HG02981 (cell line): ENCODE results near the gene LMAN2.
"Not testable (repeated sequence)": the region's sequence is repeated elsewhere in the genome, so short reads cannot be mapped to it uniquely, and the experiment has no call there.

Source experiments
- ATAC-seq: cut with Tn5 transposase; IDR thresholded peaks from one replicate; pipeline ENCODE4 v1.9.1; 2021; ENCODE audit warnings: mild to moderate bottlenecking, moderate library complexity; ENCODE audit not compliant: unreplicated experiment

LMAN2 gene

DNA sequence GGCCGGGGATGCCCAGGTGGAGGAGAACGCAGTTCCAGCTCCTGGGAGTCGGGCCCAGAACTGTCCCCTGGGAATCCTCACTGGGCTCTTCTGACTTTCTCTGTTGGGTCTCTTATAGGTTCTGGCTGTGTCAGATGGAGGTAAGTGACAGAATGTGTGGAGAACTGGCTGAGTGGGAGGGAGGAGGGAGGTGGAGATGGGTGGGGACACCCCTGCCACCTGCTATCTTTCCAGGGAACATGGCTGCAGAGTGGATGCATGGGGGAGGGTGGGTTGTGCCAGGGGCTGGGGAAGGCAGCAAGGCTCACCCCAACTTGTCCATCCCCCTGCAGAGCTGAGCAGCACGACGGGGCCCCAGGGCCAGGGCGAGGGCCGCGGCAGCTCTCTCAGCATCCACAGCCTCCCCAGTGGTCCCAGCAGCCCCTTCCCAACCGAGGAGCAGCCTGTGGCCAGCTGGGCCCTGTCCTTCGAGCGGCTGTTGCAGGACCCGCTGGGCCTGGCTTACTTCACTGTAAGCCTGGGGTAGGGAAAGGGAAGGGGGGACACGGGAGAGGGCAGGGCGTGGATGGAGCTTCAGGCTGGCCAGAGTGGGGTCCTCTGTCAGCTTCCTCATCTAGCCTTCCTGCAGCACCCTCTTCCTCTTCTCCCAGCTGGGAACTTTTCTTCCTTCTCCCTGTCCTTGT is 14.5 kb upstream of the LMAN2 start:
- ATAC-seq, result no peak

DNA sequence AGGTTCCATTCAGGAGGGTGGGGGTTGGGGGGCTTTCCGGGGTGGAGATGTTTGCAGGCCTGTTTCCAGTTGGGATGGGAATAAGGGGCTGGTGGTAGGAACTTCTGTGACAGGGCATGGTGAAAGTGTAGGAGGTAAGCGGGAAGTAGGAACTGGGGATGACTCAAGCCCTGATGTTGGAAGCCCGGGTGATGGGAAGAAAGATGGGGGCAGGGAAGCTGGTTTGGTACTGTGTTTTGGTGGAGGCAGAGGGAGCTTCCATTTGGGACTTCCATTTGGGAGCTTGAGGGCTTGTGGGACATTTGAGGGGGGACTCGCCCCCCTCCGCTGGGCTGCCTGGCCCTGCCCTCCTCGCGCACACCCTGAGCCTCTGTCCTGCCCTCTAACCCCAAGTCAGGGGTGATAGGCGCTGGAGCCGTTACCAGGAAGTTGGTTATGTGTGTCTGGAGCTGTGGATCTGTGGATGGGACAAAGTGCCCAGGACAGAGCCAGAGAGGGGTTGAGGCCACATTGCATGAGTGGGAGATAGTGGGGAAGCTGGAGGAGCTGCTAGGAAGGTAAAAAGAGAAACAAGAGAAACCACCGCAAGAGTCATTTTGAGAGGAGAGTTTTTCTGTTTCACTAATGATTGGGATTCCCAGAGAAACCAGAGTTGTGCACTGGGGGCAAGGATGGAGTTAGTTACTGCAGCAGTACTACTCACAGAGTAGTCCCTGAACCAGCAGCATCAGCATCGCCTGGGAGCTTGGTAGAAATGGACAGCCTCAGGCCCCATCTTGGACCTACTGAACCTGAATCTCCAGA is 12.9 kb upstream of the LMAN2 start:
- no peak for ATAC-seq

- no peak for ATAC-seq
Observed at GRCh38 chr5:177363565-177363964, 12.1 kb upstream of the LMAN2 start.

DNA sequence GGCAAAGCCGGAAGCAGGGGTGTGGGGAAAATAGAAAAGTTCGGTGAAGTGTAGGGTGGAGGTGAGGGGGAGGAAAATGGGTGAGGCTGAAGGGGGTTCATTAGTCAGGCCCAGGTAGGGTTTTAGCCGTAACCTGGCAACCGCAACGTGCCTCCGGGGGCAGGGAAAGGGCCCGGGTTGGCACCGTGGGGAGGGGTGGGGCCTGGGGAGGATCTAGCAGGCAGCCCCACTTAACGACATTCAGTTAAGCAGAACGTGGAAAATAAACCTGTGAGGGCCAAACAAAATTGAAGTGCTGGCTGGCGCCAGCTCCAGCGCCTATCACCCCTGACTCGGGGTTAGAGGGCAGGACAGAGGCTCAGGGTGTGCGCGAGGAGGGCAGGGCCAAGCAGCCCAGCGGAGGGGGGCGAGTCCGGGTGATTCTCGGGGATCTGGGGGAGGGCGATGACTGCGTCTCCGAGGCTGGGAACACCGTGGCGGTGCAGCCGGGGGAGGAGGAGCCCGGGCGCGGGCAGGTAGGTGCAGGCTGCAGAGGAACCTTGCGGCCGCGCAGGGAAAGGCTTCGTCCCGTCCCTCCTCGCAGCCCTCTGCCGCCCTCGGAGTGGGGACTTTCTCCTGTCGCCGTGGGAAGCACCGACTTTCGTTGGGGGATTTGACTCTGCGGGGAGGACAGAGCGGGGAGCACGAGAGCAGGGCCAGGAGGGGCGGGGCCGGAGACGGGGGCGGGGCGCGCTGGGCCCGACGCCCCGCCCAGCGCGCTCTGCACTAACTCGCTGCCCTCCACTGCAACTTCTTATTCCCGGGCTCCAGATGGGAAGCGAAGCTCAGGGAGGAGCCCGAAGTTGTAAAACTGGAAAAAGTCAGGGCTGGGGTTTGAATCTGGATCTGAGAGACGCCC is 11.4 kb upstream of the LMAN2 start:
- ATAC-seq, result peak; percentile 38

DNA sequence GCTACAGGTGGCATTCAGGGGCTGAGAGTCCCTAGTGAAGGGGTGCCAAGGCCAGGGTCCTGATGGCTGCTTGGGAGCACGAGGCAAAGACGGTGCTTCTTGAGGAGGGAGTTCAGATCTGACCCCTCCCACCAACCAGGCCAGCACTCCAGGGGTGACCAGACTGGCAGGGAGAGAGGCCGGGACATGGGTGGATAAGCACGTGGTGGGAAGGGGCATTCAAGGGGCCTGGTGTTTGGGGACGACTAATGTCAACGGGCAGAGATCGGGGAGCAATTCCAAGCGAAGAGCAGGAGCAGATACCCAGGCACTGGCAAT is 10.8 kb upstream of the LMAN2 start:
- ATAC-seq, result no peak

DNA sequence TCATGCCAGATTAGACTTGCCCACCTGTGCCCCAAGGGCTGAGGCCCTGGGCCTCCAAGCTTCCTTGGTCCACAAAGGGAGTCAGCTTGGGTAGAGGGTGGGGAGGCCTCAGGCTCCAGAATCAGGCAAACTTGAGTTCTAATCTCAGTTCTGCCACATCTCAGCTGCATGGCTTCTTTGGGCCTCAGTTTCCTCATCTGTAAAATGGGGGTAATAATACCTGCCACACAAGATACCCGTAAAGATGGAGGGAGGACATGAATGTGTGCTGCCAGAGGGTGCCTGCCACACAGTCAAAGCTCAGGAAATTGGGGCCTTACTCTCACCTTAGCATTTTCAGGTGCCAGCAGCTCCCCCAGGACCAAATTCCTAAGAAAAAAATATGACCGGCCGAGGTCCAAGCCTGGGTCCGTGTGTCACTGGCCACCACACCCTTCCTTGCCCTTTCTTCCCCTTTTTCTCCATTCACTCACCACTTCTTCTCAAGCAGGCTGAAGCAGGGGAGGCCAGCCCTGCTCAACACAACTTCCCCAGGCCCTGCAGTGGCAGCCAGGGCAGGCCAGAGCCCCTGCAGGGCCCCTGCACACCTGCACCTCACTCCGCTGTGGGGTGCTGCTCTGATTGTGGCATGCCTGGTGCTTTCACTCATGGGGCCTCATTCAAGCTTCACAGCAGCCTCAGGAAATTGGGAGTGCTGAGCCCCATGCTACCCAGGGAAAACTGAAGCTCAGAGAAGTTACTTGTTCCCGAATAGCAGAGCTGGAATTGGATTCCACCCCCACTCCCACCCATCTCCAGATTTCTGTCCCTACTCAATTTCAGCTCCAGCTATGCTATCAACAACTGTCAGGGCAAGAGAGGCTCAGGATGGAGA is 10.2 kb upstream of the LMAN2 start:
- no peak for ATAC-seq

GRCh38 chr5:177360740-177361139 is 9.3 kb upstream of the LMAN2 start:
- not testable (repeated sequence) for ATAC-seq

- ATAC-seq, result no peak
Observed at GRCh38 chr5:177359860-177360259, 8.4 kb upstream of the LMAN2 start.

- no peak for ATAC-seq
Observed at GRCh38 chr5:177359451-177359851, 8.0 kb upstream of the LMAN2 start.

DNA sequence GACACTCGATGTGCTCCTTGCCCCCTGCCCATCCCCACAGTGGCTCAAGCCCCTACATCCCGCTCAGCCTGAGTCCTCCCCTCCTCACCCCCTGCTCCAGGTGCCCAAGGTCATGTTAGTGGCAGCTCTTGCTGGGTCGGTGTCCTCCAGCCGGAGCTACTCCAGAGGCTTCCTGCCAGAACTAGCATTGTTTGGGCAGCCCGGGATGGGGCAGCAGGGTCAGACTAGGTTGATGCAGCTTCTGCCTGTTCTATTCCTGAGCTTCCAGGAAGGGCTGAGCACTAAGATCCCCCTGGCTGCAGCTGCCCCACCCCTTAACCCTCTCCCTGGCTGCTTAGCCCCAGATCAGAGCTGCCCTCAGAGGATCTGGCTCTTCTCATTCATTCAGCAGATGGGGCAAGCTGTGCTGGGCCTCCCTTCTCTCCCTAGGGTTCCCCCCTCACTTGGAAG is 6.9 kb upstream of the LMAN2 start:
- ATAC-seq, result no peak

DNA sequence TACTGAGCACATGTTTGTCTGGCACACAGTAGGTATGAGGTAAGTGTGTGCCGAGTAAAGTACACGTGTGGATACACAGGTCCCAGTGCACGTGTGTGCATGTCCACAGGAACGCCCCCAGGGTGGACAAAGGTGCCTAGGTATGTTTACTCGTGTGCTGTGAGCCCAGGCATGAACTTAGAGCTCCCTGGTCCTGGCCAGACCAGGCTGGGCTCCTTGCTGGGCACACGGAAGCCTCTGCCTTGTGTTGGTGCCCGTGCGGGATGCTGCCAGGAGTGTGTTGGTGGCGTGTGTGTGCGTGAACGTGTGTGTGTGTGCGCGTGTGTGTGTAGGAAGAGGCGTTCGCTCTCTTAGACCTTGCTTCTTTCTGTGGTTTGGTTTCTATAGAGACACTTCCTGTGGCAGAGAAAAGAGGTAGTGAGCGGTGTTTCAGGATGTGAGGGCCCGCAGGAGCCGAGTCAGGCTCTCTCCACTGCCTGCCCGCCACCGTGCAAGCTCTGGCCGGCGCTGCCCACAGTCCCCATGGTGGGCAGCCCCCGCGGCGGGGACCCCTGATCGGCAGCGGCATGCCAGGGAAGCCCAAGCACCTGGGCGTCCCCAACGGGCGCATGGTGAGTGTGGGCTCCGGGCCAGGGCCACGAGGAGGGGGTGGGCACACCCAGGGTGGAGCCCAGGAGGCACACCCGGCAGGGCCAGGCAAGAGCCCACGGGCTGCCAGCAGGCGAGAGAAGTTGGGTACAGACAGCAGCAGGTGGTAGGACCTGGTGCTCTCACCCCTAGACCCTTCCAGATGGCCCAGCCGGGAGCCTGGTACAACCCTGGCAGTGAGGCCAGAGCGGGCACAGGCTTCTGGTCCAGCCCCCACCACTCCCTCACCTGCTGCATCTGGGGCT is 6.2 kb upstream of the LMAN2 start, which contains the start of gene RGS14:
Gene RGS14, plus strand, starts transcription at position 466 of the 893 bp plus-strand sequence. Its CDS starts 101 bp downstream, at position 567.
- peak; percentile 93 for ATAC-seq

DNA sequence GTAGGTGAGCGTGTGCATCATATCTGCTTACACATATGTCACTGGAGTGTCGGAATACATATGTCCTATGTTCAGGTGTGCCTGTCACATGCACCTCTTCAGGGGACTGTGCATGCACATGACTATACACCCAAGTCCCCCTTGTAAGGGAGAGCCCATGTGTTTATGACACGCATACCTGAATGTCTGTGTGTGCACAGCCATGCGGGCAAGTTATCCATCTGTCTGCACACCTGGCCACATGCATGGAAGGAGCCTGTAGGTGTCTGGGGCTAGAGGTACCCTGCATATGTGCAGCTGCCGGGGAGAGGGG is 5.6 kb upstream of the LMAN2 start:
- ATAC-seq, result no peak

- no peak for ATAC-seq
Observed at GRCh38 chr5:177356746-177357145, 5.3 kb upstream of the LMAN2 start.

DNA sequence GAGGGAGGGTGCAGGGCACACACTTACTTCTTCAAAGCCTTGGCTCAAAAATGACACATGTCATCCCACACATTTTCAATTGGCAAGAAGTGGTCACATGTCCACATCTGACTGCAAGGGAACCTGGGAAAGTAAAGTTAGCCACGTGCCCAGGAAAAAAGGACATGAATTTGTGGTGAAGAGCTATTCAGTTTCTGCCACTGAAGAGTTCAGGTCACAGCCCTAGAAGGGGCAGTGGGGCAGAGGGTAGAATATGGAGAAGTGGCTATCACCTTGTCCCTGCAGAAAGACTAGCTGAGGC is 4.3 kb upstream of the LMAN2 start:
- no peak for ATAC-seq

- ATAC-seq, result no peak
Observed at GRCh38 chr5:177355162-177355867, 3.8 kb upstream of the LMAN2 start.

GRCh38 chr5:177354711-177355110 is 3.2 kb upstream of the LMAN2 start:
- no peak for ATAC-seq

- no peak for ATAC-seq
Observed at GRCh38 chr5:177354256-177354655, 2.8 kb upstream of the LMAN2 start.

- ATAC-seq, result no peak
Observed at GRCh38 chr5:177353093-177353492, 1.6 kb upstream of the LMAN2 start.

GRCh38 chr5:177350776-177351391 is 584 bp downstream of the LMAN2 start:
- no peak for ATAC-seq
